Measurements from ENCODE around the gene SKP2.

SKP2 gene

DNA sequence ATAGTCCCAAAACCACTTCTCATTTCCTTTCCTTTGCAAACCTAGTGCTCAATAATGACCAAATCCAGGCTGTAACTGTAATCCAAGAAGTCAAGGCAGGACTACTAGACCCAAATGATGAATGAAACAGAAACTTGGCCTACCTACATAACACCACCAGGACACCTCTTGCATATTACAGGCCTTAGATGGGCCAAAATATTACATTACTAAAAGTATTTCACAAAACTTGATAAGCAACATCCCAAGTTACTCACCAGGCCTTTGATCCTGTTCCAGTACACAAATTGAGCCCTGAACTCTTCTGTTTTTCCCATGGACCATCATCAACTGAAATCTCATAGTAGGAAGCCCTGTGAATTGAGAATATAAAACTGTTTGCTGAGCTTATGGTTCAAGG, 55.0 kb downstream of the SKP2 start:
- Histone ChIP-seq H3K36me3 (ENCODE audit: insufficient read depth, low read depth, low read length) (0 out of 2 replicates have a peak, but pooled peaks cover 4% of the 10 kb centered on the region), H3K4me3 (ENCODE audit: low read length) (no peak overlapping the region)

DNA sequence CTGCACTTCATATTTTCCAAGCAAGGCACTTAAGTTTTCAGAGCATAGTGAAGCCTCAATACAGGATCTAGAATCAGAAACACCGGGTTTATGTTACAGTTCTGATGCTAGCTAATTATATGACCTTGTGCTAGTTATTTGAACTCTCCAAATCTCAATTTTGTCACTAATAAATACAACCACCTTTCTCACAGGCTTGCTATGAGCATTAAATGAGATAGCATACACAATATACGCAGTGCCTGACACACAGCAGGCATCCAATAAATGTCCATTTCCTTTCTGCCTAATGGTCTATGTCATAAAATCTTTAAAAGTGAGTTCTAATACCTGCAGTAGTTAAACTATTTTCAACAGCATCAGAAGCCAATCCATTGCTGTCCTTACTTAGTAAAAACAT, 56.9 kb downstream of the SKP2 start:
- Histone ChIP-seq H3K4me3 (ENCODE audit: low read length) (no peak overlapping the region), H3K36me3 (ENCODE audit: insufficient read depth, low read depth, low read length) (0 out of 2 replicates have a peak, but pooled peaks cover 4% of the 10 kb centered on the region), H3K9me3 (ENCODE audit: insufficient read depth, low read depth, low read length) (no peaks in the 10 kb centered on the region), H3K27me3 (ENCODE audit: insufficient read depth, low read length) (no peaks in the 10 kb centered on the region), H3K9ac (ENCODE audit: low read depth, low read length) (no peak overlapping the region), H3K4me1 (ENCODE audit: insufficient read depth, low read length) (no peaks in the 10 kb centered on the region), H3K27ac (ENCODE audit: low read length) (no peak overlapping the region)

More for the DNA sequence above, 55.0 kb downstream of the SKP2 start:
- H3K4me1 ChIP-seq (ENCODE audit: insufficient read depth, low read length) = no peaks in the 10 kb centered on the region
- no peaks in the 10 kb centered on the region for H3K27me3 ChIP-seq (ENCODE audit: insufficient read depth, low read length)
- H3K9ac ChIP-seq (ENCODE audit: low read depth, low read length) = no peak overlapping the region
- no peak overlapping the region for H3K27ac ChIP-seq (ENCODE audit: low read length)
- no peaks in the 10 kb centered on the region for H3K9me3 ChIP-seq (ENCODE audit: insufficient read depth, low read depth, low read length)

DNA sequence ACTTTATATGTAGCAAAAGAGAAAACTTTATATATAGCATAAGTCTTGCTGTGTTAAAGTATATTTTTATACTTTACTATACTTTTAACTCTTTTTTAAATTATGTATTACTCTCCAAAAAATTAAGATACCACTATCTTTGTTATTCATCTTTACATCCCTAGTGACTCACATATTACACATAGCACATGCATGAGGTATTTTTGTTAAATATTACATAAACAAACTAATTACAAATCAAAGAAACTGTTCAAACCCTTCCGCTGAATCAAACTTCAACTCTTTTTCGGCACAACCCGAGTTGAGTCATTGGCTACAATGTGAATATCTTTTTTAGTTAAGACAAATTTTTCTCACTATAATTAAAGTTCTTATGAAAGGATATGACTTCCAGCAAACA, 57.8 kb downstream of the SKP2 start:
- H3K27me3 ChIP-seq (ENCODE audit: insufficient read depth, low read length) = no peaks in the 10 kb centered on the region
- no peaks in the 10 kb centered on the region for H3K9me3 ChIP-seq (ENCODE audit: insufficient read depth, low read depth, low read length)
- H3K36me3 ChIP-seq (ENCODE audit: insufficient read depth, low read depth, low read length) = 0 out of 2 replicates have a peak, but pooled peaks cover 4% of the 10 kb centered on the region
- no peak overlapping the region for H3K4me3 ChIP-seq (ENCODE audit: low read length)
- no peak overlapping the region for H3K27ac ChIP-seq (ENCODE audit: low read length)
- H3K9ac ChIP-seq (ENCODE audit: low read depth, low read length) = no peak overlapping the region
- H3K4me1 ChIP-seq (ENCODE audit: insufficient read depth, low read length) = no peaks in the 10 kb centered on the region

DNA sequence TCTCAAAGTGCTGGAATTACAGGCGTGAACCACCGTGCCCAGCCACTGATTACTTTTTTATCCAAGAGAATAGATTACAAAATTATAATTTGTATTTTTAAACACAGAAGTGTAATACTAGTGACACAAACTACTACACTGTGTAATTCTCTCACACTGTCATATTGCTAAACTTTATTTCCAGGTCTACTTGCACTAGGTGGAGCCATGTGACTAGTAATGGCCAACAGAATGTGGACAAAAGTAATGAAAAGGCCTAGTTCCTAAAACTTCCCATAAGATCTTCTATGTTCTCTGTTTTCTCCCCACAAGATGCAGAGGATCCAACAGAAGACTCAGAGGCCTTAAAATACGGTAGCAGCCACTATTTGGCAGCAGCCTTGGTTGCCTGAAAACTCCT, 62.5 kb downstream of the SKP2 start:
- Histone ChIP-seq H3K27ac (ENCODE audit: low read length) (no peak overlapping the region), H3K36me3 (ENCODE audit: insufficient read depth, low read depth, low read length) (peaks cover 10% of the 10 kb centered on the region; the same call in 1 of the 2 replicates), H3K9ac (ENCODE audit: low read depth, low read length) (no peak overlapping the region), H3K4me1 (ENCODE audit: insufficient read depth, low read length) (no peaks in the 10 kb centered on the region), H3K9me3 (ENCODE audit: insufficient read depth, low read depth, low read length) (no peaks in the 10 kb centered on the region), H3K27me3 (ENCODE audit: insufficient read depth, low read length) (no peaks in the 10 kb centered on the region), H3K4me3 (ENCODE audit: low read length) (no peak overlapping the region)

DNA sequence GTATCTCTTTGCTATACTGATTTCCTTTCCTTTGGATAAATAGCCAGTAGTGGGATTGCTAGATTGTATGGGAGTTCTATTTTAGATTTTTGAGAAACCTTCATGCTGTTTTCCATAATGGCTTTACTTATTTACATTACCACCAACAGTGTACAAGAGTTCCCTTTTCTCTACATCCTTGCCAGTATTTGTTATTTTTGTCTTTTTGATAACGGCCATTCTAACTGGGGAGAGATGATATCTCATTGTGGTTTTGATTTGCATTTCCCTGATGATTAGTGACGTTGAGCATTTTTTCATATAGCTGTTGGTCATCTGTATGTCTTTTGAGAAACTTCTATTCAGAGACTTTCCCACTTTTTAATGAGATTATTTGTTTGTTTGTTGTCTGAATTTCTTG, 64.0 kb downstream of the SKP2 start:
- no peaks in the 10 kb centered on the region for H3K27me3 ChIP-seq (ENCODE audit: insufficient read depth, low read length)
- peaks cover 16% of the 10 kb centered on the region; the same call in 1 of the 2 replicates for H3K36me3 ChIP-seq (ENCODE audit: insufficient read depth, low read depth, low read length)
- H3K4me1 ChIP-seq (ENCODE audit: insufficient read depth, low read length) = no peaks in the 10 kb centered on the region
- H3K9me3 ChIP-seq (ENCODE audit: insufficient read depth, low read depth, low read length) = no peaks in the 10 kb centered on the region
- H3K4me3 ChIP-seq (ENCODE audit: low read length) = no peak overlapping the region
- H3K27ac ChIP-seq (ENCODE audit: low read length) = no peak overlapping the region
- H3K9ac ChIP-seq (ENCODE audit: low read depth, low read length) = no peak overlapping the region

DNA sequence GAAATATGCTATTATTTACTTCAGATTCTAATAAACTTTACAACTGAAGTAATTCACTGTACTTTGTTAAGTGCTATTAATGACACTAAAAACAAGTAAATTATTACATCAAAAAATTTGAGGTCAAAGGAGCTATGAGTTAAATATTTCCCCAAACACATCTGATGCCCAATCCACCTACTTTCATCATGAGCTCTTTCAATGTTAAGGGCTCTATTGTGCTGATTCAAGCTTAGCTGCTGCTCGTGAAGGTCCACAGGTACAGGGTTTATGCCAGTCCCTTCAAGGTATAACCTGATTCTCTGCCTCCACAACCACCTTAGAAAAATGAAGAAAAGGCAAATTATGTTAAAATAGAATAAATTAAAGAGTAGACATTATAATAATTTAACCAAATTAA, 65.7 kb downstream of the SKP2 start:
- Histone ChIP-seq H3K27ac (ENCODE audit: low read length) (no peak overlapping the region), H3K27me3 (ENCODE audit: insufficient read depth, low read length) (no peaks in the 10 kb centered on the region), H3K4me1 (ENCODE audit: insufficient read depth, low read length) (no peaks in the 10 kb centered on the region), H3K4me3 (ENCODE audit: low read length) (no peak overlapping the region), H3K36me3 (ENCODE audit: insufficient read depth, low read depth, low read length) (peaks cover 16% of the 10 kb centered on the region; the same call in 1 of the 2 replicates), H3K9me3 (ENCODE audit: insufficient read depth, low read depth, low read length) (no peaks in the 10 kb centered on the region), H3K9ac (ENCODE audit: low read depth, low read length) (no peak overlapping the region)

DNA sequence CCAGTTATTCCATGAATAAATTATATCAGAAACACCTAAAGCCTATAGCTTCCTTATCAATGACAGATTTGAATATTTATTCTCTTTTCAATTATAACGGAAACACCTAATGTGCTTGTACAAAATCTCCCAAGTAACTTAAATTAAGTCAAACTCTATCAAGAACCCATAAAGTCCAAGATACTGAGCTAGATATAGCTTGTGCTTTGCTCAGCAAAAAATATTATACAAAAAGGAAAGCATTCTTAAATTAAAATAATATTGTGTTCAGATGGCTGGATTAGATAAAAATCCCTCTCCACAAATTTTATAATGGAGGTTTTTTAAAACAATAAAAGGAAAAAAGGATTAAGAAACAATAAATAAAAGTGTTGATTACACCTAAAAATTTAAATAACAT, 66.1 kb downstream of the SKP2 start:
- no peak overlapping the region for H3K9ac ChIP-seq (ENCODE audit: low read depth, low read length)
- H3K4me3 ChIP-seq (ENCODE audit: low read length) = no peak overlapping the region
- H3K27me3 ChIP-seq (ENCODE audit: insufficient read depth, low read length) = no peaks in the 10 kb centered on the region
- H3K9me3 ChIP-seq (ENCODE audit: insufficient read depth, low read depth, low read length) = no peaks in the 10 kb centered on the region
- H3K36me3 ChIP-seq (ENCODE audit: insufficient read depth, low read depth, low read length) = peaks cover 16% of the 10 kb centered on the region; the same call in 1 of the 2 replicates
- H3K27ac ChIP-seq (ENCODE audit: low read length) = no peak overlapping the region
- H3K4me1 ChIP-seq (ENCODE audit: insufficient read depth, low read length) = no peaks in the 10 kb centered on the region

DNA sequence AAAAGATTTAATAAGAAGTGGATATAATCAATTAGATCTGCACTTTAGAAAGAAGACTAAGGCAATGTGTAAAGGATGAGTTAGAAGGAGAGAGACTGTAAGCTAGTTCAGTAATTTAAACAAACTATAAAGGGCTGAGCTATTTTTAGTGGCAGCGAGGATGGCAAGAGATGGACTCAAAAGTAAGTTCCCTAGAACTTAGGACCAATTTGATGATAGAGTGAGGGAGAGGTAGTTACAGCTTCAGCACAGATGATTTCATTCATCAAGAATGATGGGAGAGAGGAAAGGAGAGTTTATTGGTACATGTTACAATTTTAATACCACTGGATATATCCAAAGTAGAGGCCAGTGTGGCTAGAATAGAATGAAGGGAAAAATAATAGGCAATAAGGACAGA, 70.7 kb downstream of the SKP2 start:
- H3K9me3 ChIP-seq (ENCODE audit: insufficient read depth, low read depth, low read length) = no peaks in the 10 kb centered on the region
- peaks cover 20% of the 10 kb centered on the region for H3K36me3 ChIP-seq (ENCODE audit: insufficient read depth, low read depth, low read length)
- H3K4me3 ChIP-seq (ENCODE audit: low read length) = no peak overlapping the region
- no peak overlapping the region for H3K27ac ChIP-seq (ENCODE audit: low read length)
- H3K27me3 ChIP-seq (ENCODE audit: insufficient read depth, low read length) = no peaks in the 10 kb centered on the region
- H3K4me1 ChIP-seq (ENCODE audit: insufficient read depth, low read length) = no peaks in the 10 kb centered on the region
- no peak overlapping the region for H3K9ac ChIP-seq (ENCODE audit: low read depth, low read length)

DNA sequence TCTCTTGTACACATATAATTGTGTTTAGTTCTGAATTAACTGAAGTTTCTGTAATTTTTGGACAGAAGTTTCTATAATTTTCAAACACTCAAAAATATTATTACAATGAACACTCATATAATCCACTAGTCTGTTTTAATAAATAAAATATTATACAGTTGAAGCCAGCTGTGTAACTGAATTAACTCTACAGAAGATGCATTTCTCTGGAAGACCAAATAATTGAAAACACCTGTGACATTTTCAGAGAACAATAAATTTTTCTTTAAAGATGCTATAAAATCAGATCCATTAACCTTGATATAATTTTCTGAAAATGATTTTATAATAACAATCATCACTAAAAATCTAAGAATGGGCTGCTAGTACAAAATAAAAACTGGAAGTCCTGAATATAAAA, 75.1 kb downstream of the SKP2 start:
- no peak overlapping the region for H3K9ac ChIP-seq (ENCODE audit: low read depth, low read length)
- H3K27ac ChIP-seq (ENCODE audit: low read length) = no peak overlapping the region
- no peak overlapping the region for H3K4me3 ChIP-seq (ENCODE audit: low read length)
- H3K9me3 ChIP-seq (ENCODE audit: insufficient read depth, low read depth, low read length) = no peaks in the 10 kb centered on the region
- H3K36me3 ChIP-seq (ENCODE audit: insufficient read depth, low read depth, low read length) = peaks cover 13% of the 10 kb centered on the region
- no peaks in the 10 kb centered on the region for H3K27me3 ChIP-seq (ENCODE audit: insufficient read depth, low read length)
- H3K4me1 ChIP-seq (ENCODE audit: insufficient read depth, low read length) = no peaks in the 10 kb centered on the region

DNA sequence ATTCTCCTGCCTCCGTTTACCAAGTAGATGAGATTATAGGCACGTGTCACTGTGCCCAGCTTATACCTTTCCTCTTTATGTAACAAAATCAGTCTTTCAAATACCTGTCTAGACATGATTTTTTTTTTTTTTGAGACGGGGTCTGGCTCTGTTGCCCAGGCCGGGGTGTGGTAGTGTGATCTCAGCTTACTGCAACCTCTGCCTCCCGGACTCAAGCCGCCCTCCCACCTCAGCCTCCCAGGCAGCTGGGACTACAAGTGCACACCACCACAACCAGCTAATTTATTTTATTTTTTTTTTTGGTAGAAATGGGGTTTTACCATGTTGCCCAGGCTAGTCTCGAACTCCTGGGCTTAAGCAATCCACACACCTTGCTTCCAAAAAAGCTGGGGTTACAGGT, 76.6 kb downstream of the SKP2 start:
- Histone ChIP-seq H3K27me3 (ENCODE audit: insufficient read depth, low read length) (no peaks in the 10 kb centered on the region), H3K4me3 (ENCODE audit: low read length) (no peak overlapping the region), H3K9me3 (ENCODE audit: insufficient read depth, low read depth, low read length) (no peaks in the 10 kb centered on the region), H3K36me3 (ENCODE audit: insufficient read depth, low read depth, low read length) (peaks cover 13% of the 10 kb centered on the region), H3K9ac (ENCODE audit: low read depth, low read length) (no peak overlapping the region), H3K4me1 (ENCODE audit: insufficient read depth, low read length) (no peaks in the 10 kb centered on the region), H3K27ac (ENCODE audit: low read length) (no peak overlapping the region)

DNA sequence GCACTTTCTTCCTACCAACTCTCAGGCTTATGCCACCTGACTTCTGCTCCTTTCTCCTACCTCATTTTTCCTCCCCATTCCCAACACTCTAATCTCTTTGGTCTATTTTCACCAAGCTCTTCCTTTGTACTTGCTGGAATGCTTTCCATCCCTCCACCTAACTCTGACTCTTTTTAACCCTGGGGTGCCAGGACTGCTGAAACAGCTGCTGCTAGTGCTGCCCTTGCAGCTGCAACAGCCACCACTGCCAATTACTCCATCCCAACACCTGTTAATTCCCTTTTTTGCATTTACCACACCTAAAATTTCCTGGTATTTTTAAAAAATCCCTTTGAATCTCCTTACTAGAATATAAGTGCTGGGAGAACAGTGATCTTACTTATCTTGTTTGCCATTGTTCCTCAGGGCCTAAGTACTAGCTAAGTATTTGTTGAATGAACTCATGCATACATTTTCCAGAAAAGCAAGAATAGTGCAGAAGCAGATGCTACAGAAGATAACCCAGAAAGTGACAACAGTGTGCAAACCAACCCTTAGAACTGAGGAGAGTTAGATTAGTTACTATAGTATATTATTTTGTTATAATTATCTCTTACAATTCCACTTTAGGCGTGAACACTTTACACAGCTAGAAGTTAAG, 78.4 kb downstream of the SKP2 start:
- H3K27me3 ChIP-seq (ENCODE audit: insufficient read depth, low read length) = no peaks in the 10 kb centered on the region
- H3K36me3 ChIP-seq (ENCODE audit: insufficient read depth, low read depth, low read length) = peaks cover 6% of the 10 kb centered on the region; the same call in 1 of the 2 replicates
- no peak overlapping the region for H3K9ac ChIP-seq (ENCODE audit: low read depth, low read length)
- no peak overlapping the region for H3K4me3 ChIP-seq (ENCODE audit: low read length)
- H3K9me3 ChIP-seq (ENCODE audit: insufficient read depth, low read depth, low read length) = no peaks in the 10 kb centered on the region
- no peaks in the 10 kb centered on the region for H3K4me1 ChIP-seq (ENCODE audit: insufficient read depth, low read length)
- no peak overlapping the region for H3K27ac ChIP-seq (ENCODE audit: low read length)

DNA sequence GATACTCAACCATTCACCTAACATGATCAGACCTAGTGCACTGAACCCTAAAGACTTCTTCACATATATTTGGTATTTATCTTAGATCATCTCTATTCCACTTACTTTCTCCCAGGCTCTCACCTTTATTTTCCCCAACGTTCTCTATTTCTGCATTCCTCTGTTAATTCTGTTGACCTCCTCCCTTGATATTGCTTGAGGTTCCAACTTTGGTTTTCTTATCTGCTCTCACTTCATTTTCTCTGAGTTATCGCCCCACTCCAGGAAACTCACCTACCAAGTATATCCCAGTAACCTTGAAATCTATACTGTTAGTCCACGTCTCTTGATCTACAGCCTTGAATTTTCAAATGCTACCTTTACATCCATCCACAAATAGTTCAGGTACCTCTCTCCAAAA, 80.6 kb downstream of the SKP2 start:
- no peak overlapping the region for H3K4me3 ChIP-seq (ENCODE audit: low read length)
- no peak overlapping the region for H3K9ac ChIP-seq (ENCODE audit: low read depth, low read length)
- no peaks in the 10 kb centered on the region for H3K9me3 ChIP-seq (ENCODE audit: insufficient read depth, low read depth, low read length)
- H3K36me3 ChIP-seq (ENCODE audit: insufficient read depth, low read depth, low read length) = no peaks in the 10 kb centered on the region
- H3K27me3 ChIP-seq (ENCODE audit: insufficient read depth, low read length) = no peaks in the 10 kb centered on the region
- H3K4me1 ChIP-seq (ENCODE audit: insufficient read depth, low read length) = no peaks in the 10 kb centered on the region
- H3K27ac ChIP-seq (ENCODE audit: low read length) = no peak overlapping the region

Data from iPS-20b (cell line).